ENCODE data around the gene ISLR. TPM values are rescaled to one million over a fixed set of nuclear protein-coding genes. Genes with fewer than 3 reads are reported as not detected.

The ISLR gene
- total and polyA plus RNA-seq, 7 experiments from 2014 or later = not detected

DNA sequence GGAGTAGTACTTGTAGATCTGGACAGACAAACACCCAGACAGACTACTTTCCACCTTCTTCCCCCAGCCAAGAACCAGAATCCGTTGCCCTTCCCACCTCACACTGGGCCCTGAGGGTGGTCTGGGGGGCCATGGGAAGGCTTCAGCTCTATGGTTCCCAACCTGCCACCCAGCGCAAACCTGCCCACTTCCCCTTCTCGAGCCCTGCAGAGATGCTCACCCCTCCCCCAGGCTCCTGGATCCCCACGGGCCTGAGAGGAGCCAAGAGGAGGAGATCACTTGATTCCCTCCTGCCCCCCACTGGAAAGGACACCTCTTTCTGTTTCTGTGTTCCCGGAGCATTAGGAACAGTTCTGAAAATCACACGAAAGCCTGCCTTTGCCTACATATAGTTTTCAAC lies 20.4 kb downstream of the ISLR start:
- no peaks in the 10 kb centered on the region for H3K4me1 Mint-ChIP-seq
- no peak overlapping the region for H3K27ac ChIP-seq (ENCODE audit: low read depth, low read length)
- POLR2A ChIA-PET = no interaction called here
- peaks cover 0 to 3% (median 0%) of the 10 kb centered on the region in 5 donors for H3K27me3 Mint-ChIP-seq
- no peak overlapping the region for H3K27ac Mint-ChIP-seq
- no peaks in the 10 kb centered on the region for H3K36me3 Mint-ChIP-seq
- ATAC-seq = no peak
- H3K9me3 Mint-ChIP-seq = no peaks in the 10 kb centered on the region
- no peaks in the 10 kb centered on the region for H3K36me3 ChIP-seq (ENCODE audit: control insufficient read depth in 2 of 3, insufficient read depth in 3 of 3, low read length in 3 of 3)
- no peak overlapping the region for H3K4me3 ChIP-seq (ENCODE audit: low read length)
- H3K27me3 ChIP-seq (ENCODE audit: control insufficient read depth in 2 of 2, insufficient read depth in 2 of 2, low read length in 2 of 2) = no peaks in the 10 kb centered on the region
- no peak for DNase-seq
- CTCF ChIA-PET = no interaction called here
- no peaks in the 10 kb centered on the region for H3K4me1 ChIP-seq (ENCODE audit: control insufficient read depth in 2 of 2, insufficient read depth in 2 of 2, low read length in 2 of 2)
- intact Hi-C loops (cut with micrococcal nuclease) = no loop called here
- H3K4me3 Mint-ChIP-seq = no peak overlapping the region
- H3K9me3 ChIP-seq (ENCODE audit: control insufficient read depth in 2 of 3, low read length in 3 of 3) = no peaks in the 10 kb centered on the region

DNA sequence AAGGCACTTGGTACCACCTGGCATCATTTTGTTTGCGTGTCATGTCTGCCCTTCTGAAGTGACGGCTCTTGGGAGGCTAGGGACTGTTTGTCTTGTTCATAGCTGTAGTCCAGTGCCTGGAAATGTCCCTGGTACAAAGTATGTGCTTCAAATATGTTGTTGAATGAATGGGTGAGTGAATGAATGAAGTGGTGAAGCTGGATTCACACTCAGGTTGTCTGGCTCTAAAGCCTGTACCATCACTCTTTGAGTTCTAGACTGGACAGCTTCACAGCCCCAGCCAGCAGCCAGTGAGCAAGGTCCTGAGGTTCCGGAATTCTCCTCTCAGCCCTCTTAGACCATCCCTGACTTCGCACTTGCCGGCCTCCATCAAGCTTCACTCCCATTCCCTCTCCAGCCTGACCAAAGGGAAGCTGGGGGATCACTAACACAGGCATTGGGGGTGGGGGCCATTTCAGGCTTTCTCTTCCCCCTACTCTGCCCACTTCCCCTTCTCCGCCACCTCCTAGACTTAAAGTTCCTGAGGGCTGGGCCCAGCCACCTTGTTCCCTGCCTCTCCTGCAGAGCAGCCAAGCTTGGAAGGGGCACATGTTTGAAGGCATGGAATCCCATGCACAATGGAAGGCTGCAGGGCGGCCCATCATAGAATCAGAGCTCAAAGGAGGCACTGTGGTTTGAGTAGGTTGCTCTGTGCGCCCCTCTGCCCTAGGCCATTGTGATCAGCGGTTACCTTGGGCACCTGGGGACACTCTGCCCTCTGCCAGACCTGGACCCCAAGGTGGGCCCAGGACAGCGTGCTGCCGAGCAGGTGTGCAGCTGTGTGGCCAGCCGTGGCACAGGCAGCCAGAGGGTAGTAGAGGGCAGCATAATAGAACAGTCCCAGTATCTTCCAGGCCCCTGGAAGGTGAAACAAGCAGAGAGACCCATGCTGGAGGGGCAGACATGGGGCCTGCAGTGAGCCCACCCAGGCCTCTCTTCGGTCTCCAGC lies 21.4 kb downstream of the ISLR start:
- Histone ChIP-seq H3K36me3 (ENCODE audit: control insufficient read depth in 2 of 3, insufficient read depth in 3 of 3, low read length in 3 of 3) (no peaks in the 10 kb centered on the region), H3K27ac (ENCODE audit: low read depth, low read length) (no peak overlapping the region), H3K27me3 (ENCODE audit: control insufficient read depth in 2 of 2, insufficient read depth in 2 of 2, low read length in 2 of 2) (no peaks in the 10 kb centered on the region), H3K4me1 (ENCODE audit: control insufficient read depth in 2 of 2, insufficient read depth in 2 of 2, low read length in 2 of 2) (no peaks in the 10 kb centered on the region), H3K9me3 (ENCODE audit: control insufficient read depth in 2 of 3, low read length in 3 of 3) (no peaks in the 10 kb centered on the region), H3K4me3 (ENCODE audit: low read length) (no peak overlapping the region)
- Mint-ChIP-seq H3K4me3 (no peak overlapping the region), H3K9me3 (no peaks in the 10 kb centered on the region), H3K27ac (no peak overlapping the region), H3K4me1 (no peaks in the 10 kb centered on the region), H3K27me3 (peaks cover 0 to 6% (median 0%) of the 10 kb centered on the region in 5 donors), H3K36me3 (no peaks in the 10 kb centered on the region)
- ATAC-seq (no peak), DNase-seq (no peak)
- CTCF ChIA-PET = no interaction called here
- POLR2A ChIA-PET = no interaction called here
- intact Hi-C loops (cut with micrococcal nuclease) = no loop called here

DNA sequence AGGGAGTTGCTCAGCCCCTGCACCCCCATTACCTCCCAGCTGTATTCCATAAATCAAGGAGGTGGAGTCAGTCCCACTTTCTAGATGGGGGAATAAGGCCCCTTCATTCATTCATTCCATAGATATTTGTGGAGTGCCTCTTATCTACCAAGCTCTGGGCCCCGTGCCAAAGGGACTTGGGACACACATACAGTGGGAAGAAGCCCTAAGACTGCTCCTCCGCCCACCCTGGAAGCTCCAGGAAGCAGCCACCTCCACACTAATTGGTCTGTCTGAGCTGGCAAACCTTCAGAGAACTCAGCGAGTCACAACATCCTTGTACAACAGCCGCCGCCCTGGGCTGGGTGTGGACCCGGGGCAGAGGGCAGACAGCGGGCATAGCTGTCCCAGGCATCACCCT lies 22.7 kb downstream of the ISLR start:
- Mint-ChIP-seq H3K9me3 (no peaks in the 10 kb centered on the region), H3K4me3 (no peak overlapping the region), H3K27me3 (peaks cover 0 to 6% (median 0%) of the 10 kb centered on the region in 5 donors), H3K27ac (no peak overlapping the region), H3K4me1 (no peaks in the 10 kb centered on the region), H3K36me3 (no peaks in the 10 kb centered on the region)
- Histone ChIP-seq H3K36me3 (ENCODE audit: control insufficient read depth in 2 of 3, insufficient read depth in 3 of 3, low read length in 3 of 3) (no peaks in the 10 kb centered on the region), H3K27me3 (ENCODE audit: control insufficient read depth in 2 of 2, insufficient read depth in 2 of 2, low read length in 2 of 2) (no peaks in the 10 kb centered on the region), H3K4me1 (ENCODE audit: control insufficient read depth in 2 of 2, insufficient read depth in 2 of 2, low read length in 2 of 2) (no peaks in the 10 kb centered on the region), H3K9me3 (ENCODE audit: control insufficient read depth in 2 of 3, low read length in 3 of 3) (no peaks in the 10 kb centered on the region), H3K4me3 (ENCODE audit: low read length) (no peak overlapping the region), H3K27ac (ENCODE audit: low read depth, low read length) (no peak overlapping the region)
- intact Hi-C loops (cut with micrococcal nuclease) = no loop called here
- DNase-seq (no peak), ATAC-seq (no peak)
- POLR2A ChIA-PET = no interaction called here
- CTCF ChIA-PET = no interaction called here

DNA sequence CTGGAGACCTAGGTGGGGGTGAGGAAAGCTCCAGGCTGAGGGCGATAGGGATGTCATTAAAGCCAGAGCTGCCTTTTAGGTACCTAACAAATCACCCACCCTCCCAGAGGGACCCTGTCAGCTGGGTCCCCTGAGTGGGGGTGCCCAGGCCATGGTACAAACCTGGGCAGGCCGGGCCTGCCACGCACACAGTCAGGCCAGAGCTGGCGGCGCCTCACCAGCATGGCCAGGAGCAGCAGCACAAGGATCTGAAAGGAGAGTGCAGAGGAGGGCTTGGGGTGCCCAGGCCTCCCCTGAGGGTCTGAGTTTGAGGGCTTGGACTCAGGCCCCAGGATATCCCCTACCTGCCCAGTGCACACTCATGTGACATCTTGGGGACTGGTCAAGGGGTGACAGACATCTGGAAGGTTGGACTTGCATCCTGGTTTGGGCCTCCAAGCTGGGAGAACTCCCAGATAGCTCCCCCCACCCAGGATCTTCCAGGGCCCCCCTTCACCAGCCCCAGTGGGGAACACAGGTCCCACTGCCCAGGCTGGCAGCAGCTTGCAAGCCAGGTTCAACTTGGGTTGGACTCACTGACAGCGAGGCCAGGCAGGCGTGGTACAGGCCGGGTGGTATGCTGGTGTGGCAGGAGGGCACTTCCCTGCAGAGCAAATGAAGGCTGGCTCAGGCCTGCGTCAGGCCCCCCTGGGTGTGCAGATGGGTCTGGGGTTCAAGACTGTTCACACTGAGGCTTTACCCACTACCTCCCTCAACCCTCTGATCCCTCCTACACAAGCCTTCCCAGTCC lies 23.9 kb downstream of the ISLR start:
- ChIA-PET CTCF (no interaction called here), POLR2A (no interaction called here)
- no peaks in the 10 kb centered on the region for H3K36me3 Mint-ChIP-seq
- intact Hi-C loops (cut with micrococcal nuclease) = no loop called here
- Histone ChIP-seq H3K4me1 (ENCODE audit: control insufficient read depth in 2 of 2, insufficient read depth in 2 of 2, low read length in 2 of 2) (no peaks in the 10 kb centered on the region), H3K36me3 (ENCODE audit: control insufficient read depth in 2 of 3, insufficient read depth in 3 of 3, low read length in 3 of 3) (no peaks in the 10 kb centered on the region), H3K4me3 (ENCODE audit: low read length) (no peak overlapping the region), H3K27ac (ENCODE audit: low read depth, low read length) (no peak overlapping the region), H3K27me3 (ENCODE audit: control insufficient read depth in 2 of 2, insufficient read depth in 2 of 2, low read length in 2 of 2) (no peaks in the 10 kb centered on the region), H3K9me3 (ENCODE audit: control insufficient read depth in 2 of 3, low read length in 3 of 3) (no peaks in the 10 kb centered on the region)
- H3K9me3 Mint-ChIP-seq = no peaks in the 10 kb centered on the region
- H3K27me3 Mint-ChIP-seq = peaks cover 0 to 6% (median 0%) of the 10 kb centered on the region in 5 donors
- no peak for ATAC-seq
- no peak overlapping the region for H3K4me3 Mint-ChIP-seq
- H3K4me1 Mint-ChIP-seq = no peaks in the 10 kb centered on the region
- H3K27ac Mint-ChIP-seq = no peak overlapping the region
- no peak for DNase-seq

DNA sequence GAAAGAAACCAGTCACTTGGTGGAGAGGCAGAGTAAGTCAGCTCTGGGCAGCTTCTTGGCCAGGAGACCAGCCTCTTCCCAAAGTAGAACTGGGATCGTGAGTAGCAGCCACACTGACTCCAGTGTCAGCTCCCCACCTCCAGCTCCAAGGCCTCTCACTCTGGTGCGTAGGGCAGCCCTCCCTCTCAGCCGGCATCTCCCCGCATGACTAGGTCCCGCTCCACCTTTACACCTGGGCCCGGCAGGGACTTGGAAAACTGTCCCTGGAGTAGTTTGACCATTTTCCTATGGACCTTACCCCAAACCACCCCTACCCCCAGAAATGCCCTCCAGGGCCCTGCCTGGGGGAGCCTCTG lies 25.8 kb downstream of the ISLR start:
- no peak for ATAC-seq
- Mint-ChIP-seq H3K27me3 (peaks cover 0 to 14% (median 0%) of the 10 kb centered on the region in 5 donors), H3K36me3 (no peaks in the 10 kb centered on the region), H3K4me1 (peaks cover 0 to 3% (median 0%) of the 10 kb centered on the region in 7 donors), H3K27ac (no peak overlapping the region), H3K4me3 (no peak overlapping the region), H3K9me3 (no peaks in the 10 kb centered on the region)
- H3K27ac ChIP-seq (ENCODE audit: low read depth, low read length) = no peak overlapping the region
- no peak overlapping the region for H3K4me3 ChIP-seq (ENCODE audit: low read length)
- no peaks in the 10 kb centered on the region for H3K27me3 ChIP-seq (ENCODE audit: control insufficient read depth in 2 of 2, insufficient read depth in 2 of 2, low read length in 2 of 2)
- no peaks in the 10 kb centered on the region for H3K36me3 ChIP-seq (ENCODE audit: control insufficient read depth in 2 of 3, insufficient read depth in 3 of 3, low read length in 3 of 3)
- ChIA-PET CTCF (no interaction called here), POLR2A (no interaction called here)
- H3K9me3 ChIP-seq (ENCODE audit: control insufficient read depth in 2 of 3, low read length in 3 of 3) = no peaks in the 10 kb centered on the region
- DNase-seq = no peak
- no peaks in the 10 kb centered on the region for H3K4me1 ChIP-seq (ENCODE audit: control insufficient read depth in 2 of 2, insufficient read depth in 2 of 2, low read length in 2 of 2)
- intact Hi-C loops (cut with micrococcal nuclease) = no loop called here

DNA sequence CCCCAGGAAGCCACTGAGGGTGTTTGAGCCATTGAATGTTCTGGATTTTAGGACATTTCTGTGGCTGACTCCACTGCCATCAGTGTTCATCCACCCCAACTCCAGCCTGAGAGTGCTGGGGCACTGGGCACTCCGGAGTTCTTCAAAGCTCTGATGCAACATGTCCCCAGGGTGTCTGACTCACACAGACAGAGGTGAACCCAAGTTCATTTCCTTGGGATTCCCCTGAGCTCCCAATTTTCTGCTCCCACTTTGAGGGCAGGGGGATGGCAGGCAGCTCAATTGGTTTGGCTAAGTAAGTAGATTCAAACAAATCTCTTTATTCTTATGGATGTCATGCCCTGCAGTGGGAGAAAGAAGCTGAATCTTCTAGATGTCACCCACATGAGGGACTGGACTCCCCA lies 26.9 kb downstream of the ISLR start:
- peaks cover 0 to 14% (median 0%) of the 10 kb centered on the region in 5 donors for H3K27me3 Mint-ChIP-seq
- H3K27ac ChIP-seq (ENCODE audit: low read depth, low read length) = no peak overlapping the region
- H3K27ac Mint-ChIP-seq = no peak overlapping the region
- H3K36me3 Mint-ChIP-seq = no peaks in the 10 kb centered on the region
- no peaks in the 10 kb centered on the region for H3K9me3 Mint-ChIP-seq
- DNase-seq (no peak), ATAC-seq (no peak)
- no peaks in the 10 kb centered on the region for H3K4me1 ChIP-seq (ENCODE audit: control insufficient read depth in 2 of 2, insufficient read depth in 2 of 2, low read length in 2 of 2)
- no peaks in the 10 kb centered on the region for H3K27me3 ChIP-seq (ENCODE audit: control insufficient read depth in 2 of 2, insufficient read depth in 2 of 2, low read length in 2 of 2)
- H3K36me3 ChIP-seq (ENCODE audit: control insufficient read depth in 2 of 3, insufficient read depth in 3 of 3, low read length in 3 of 3) = no peaks in the 10 kb centered on the region
- no peak overlapping the region for H3K4me3 ChIP-seq (ENCODE audit: low read length)
- H3K4me1 Mint-ChIP-seq = peaks cover 0 to 3% (median 0%) of the 10 kb centered on the region in 7 donors
- no peaks in the 10 kb centered on the region for H3K9me3 ChIP-seq (ENCODE audit: control insufficient read depth in 2 of 3, low read length in 3 of 3)
- intact Hi-C loops (cut with micrococcal nuclease) = no loop called here
- no peak overlapping the region for H3K4me3 Mint-ChIP-seq
- POLR2A ChIA-PET = no interaction called here
- CTCF ChIA-PET = no interaction called here
